HG03095 (cell line): Measurements from ENCODE around the gene IGF1R.
A peak's percentile ranks its signal among the peaks of the same experiment; 100 is the strongest.

Experiments
- ATAC-seq: cut with Tn5 transposase; IDR thresholded peaks from one replicate; pipeline ENCODE4 v1.9.1; 2021; ENCODE audit warnings: moderate library complexity; ENCODE audit not compliant: unreplicated experiment

Gene IGF1R

GRCh38 chr15:98875309-98875708, 227.0 kb downstream of the IGF1R start:
- no peak for ATAC-seq

- ATAC-seq = no peak
Observed at GRCh38 chr15:98876451-98877369, 228.4 kb downstream of the IGF1R start.

- ATAC-seq = no peak
Observed at GRCh38 chr15:98878172-98878571, 229.8 kb downstream of the IGF1R start.

- ATAC-seq = no peak
Observed at GRCh38 chr15:98878862-98879261, 230.5 kb downstream of the IGF1R start.

- peak; percentile 65 for ATAC-seq
Observed at GRCh38 chr15:98881526-98882520, 233.5 kb downstream of the IGF1R start.

- no peak for ATAC-seq
Observed at GRCh38 chr15:98883478-98883877, 235.1 kb downstream of the IGF1R start.

GRCh38 chr15:98884894-98885293, 236.6 kb downstream of the IGF1R start:
- no peak for ATAC-seq

- no peak for ATAC-seq
Observed at GRCh38 chr15:98887976-98888375, 239.6 kb downstream of the IGF1R start.

GRCh38 chr15:98888820-98889479, 240.6 kb downstream of the IGF1R start:
- no peak for ATAC-seq

GRCh38 chr15:98889930-98890695, 241.8 kb downstream of the IGF1R start:
- no peak for ATAC-seq

- ATAC-seq = no peak
Observed at GRCh38 chr15:98891301-98891700, 243.0 kb downstream of the IGF1R start.

- ATAC-seq = no peak
Observed at GRCh38 chr15:98893401-98893800, 245.1 kb downstream of the IGF1R start.

- no peak for ATAC-seq
Observed at GRCh38 chr15:98894312-98894711, 246.0 kb downstream of the IGF1R start.

GRCh38 chr15:98896002-98896721, 247.8 kb downstream of the IGF1R start:
- no peak for ATAC-seq

- no peak for ATAC-seq
Observed at GRCh38 chr15:98896802-98897732, 248.7 kb downstream of the IGF1R start.

- no peak for ATAC-seq
Observed at GRCh38 chr15:98898122-98898521, 249.8 kb downstream of the IGF1R start.

GRCh38 chr15:98899272-98900021, 251.1 kb downstream of the IGF1R start:
- ATAC-seq = no peak

GRCh38 chr15:98900356-98900755, 252.0 kb downstream of the IGF1R start:
- no peak for ATAC-seq
